HG02973 (cell line): ENCODE measurements around the gene ALDOA.
"Not testable (repeated sequence)": the region's sequence is repeated elsewhere in the genome, so short reads cannot be mapped to it uniquely, and the experiment has no call there.

Experiments
- ATAC-seq: cut with Tn5 transposase; IDR thresholded peaks from one replicate; pipeline ENCODE4 v1.9.1; 2021; ENCODE audit warnings: moderate library complexity; ENCODE audit not compliant: unreplicated experiment

ALDOA gene

DNA sequence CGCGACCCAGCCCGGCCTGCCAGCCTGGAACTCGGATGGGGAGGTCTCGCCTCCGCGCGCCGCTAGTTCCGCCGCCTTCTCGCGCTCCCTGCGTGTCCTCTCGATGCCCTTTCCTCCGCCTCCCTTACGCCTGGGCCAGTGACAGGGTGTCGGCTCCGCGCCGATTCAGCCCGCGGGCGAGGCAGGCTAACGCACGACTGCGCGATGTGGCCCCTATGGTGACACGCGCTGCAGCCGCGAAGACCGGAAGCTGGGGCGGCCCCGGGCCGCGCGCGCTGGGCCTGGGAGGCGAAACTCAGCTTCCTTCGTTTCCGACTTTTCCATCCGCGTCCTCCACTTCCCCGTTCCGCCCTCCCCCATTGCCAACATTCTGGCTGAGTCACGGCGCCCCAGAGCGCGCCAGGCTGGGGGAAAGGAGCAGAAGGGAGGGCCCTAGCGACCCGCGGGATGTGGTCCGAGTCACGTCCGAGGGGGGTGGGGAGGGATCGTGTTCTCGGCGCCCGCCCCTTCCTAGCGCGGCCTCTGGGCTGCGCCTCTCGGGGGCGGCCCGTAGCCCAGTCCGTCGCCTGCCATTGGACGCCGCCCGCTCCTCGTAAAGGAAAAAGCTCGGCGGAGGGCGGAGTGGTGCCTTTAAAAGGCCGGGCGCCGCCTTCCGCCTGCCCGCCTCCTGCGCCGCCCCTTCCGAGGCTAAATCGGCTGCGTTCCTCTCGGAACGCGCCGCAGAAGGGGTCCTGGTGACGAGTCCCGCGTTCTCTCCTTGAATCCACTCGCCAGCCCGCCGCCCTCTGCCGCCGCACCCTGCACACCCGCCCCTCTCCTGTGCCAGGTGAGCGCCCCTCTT is at the start of gene ALDOA:
TSS of gene ALDOA (plus strand) at position 659 of the 841 bp plus-strand sequence. CDS start 1,138 bp downstream, outside the sequence.
- ATAC-seq, result peak; percentile 65

DNA sequence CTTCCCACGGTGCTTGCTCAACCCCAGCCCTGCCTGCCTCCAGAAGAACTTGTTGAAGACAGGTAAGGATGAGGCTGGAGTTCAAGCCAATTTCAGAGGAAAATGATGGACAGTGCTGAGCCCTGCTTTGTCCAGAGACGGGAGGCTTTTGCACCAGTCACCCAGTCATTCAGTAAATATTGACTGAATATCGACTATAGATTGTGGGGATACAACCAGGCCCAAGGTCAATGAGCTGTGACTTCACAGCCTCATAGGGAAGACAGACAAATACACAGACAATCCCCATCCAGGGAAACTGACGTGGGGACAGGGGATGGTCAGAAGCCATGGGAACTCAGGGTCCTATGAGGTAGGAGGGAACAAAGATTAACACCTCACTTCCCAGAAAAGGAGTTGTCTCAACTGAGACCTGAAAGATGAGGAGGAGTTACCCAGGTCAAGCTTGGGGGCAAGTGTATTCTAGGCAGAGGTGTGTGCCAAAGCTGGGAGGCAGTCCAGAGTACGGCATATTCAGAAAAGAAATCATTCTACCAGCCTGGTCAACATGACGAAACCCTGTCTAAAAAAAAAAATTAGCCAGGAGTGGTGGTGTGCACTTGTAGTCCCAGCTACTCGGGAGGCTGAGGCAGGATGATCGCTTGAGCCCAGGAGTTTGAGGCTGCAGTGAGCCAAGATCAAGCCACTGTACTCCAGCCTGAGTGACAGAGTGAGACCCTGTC is 48.8 kb upstream of the ALDOA start:
- ATAC-seq, result no peak

- no peak for ATAC-seq
Observed at GRCh38 chr16:30017277-30017656, 48.3 kb upstream of the ALDOA start.

DNA sequence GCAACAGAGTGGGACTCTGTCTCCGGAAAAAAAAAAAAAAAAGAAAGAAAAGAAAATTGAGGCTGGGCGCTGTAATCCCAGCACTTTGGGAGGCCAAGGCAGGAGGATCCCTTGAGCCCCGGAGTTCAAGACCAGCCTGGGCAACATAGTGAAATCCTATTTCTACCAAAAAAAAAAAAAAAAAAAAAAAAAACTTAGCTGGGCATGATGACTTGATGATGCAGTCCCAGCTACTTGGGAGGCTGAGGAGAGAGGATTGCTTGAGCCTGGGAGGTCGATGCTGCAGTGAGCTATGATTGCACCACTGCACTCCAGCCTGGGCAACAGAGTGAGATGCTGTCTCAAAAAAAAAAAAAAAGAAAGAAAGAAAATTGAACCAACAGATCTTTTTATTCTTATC is 47.6 kb upstream of the ALDOA start:
- not testable (repeated sequence) for ATAC-seq

- no peak for ATAC-seq
Observed at GRCh38 chr16:30018731-30019158, 46.8 kb upstream of the ALDOA start.

DNA sequence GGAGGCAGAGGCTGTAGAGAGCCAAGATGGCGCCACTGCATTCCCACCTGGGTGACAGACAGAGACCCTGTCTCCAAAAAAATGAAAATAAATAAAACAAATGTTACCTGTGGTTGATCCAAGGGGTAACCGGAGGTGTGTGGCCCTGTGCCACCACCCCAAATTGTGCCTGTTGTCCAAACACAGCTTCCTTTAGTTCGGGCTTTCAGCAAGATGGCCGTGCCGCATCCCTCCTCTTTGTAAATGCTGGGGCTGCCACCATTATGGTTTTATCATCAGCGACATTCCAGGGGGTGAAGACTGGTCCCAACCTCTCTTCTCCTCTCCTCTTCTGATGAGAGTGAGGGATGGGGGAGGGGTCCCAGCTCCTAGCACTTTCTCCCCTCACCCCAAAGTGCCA is 42.7 kb upstream of the ALDOA start, which contains the start of gene C16orf92:
TSS of gene C16orf92 (plus strand) at position 312 of the 400 bp plus-strand sequence. CDS start 143 bp downstream, outside the sequence.
- ATAC-seq, result no peak

- no peak for ATAC-seq
Observed at GRCh38 chr16:30023586-30023985, 42.0 kb upstream of the ALDOA start.

- no peak for ATAC-seq
Observed at GRCh38 chr16:30024451-30024850, 41.1 kb upstream of the ALDOA start.

GRCh38 chr16:30025156-30025555 is 40.4 kb upstream of the ALDOA start:
- no peak for ATAC-seq

GRCh38 chr16:30025574-30025973 is 40.0 kb upstream of the ALDOA start:
- no peak for ATAC-seq

GRCh38 chr16:30026449-30026848 is 39.1 kb upstream of the ALDOA start:
- no peak for ATAC-seq

- no peak for ATAC-seq
Observed at GRCh38 chr16:30027588-30028437, 37.7 kb upstream of the ALDOA start.

- ATAC-seq, result no peak
Observed at GRCh38 chr16:30028438-30029076, 37.0 kb upstream of the ALDOA start.

GRCh38 chr16:30030011-30030685 is 35.4 kb upstream of the ALDOA start:
- ATAC-seq, result no peak

DNA sequence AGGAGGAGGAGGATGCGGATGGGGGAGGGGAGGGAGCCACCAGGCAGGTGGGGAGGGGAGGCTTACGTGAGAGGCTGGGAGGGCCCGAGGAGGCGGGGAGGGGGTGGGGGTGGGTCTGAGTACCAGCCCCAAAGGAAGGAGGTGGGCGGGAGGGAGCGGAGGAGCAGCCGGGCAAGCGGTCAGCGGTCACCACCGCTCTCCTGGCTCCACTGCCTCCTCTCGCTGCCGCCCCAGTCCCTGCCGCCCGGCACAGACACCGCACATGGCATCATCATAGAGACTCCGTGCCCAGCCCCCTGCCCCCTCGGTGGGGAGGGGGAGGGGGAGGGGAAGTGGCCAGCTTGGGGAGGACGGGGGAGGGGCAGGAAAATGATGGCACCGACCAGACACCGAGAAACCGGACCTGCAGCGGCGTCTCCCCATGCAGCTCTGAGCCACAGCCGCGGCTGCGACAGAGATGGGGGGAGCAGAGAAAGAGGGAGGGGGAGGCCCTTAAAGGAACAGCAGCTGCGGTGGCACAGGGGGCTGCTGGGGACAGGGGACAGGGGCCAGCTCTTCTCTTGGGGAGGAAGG is 34.6 kb upstream of the ALDOA start, which contains the start of gene TLCD3B:
TSS of gene TLCD3B (minus strand) at position 431 of the 573 bp plus-strand sequence. CDS start 744 bp downstream, outside the sequence.
- ATAC-seq, result no peak

DNA sequence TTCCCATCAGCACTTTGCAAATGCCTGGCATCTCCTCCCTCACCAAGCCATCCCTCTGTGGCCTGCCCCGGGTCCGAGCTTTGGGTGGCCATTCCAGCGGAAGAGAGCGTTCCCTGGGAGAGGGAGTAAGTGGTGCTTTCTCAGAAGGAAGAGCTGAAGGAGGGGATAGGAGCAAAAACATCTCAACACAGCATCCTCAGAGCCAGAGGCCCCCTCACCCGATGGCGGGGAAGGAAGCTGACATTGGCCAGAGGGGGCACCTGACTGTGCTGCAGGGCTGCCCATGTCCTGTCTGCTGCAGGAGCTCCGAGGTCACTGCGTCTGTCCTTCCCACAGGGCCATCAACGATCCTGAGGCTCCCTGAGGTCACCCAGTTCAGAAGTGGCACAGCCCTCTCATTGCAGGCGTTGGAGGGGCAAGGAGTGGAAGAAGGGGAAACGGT is 34.1 kb upstream of the ALDOA start:
- no peak for ATAC-seq

GRCh38 chr16:30032083-30032819 is 33.3 kb upstream of the ALDOA start:
- ATAC-seq, result no peak

GRCh38 chr16:30033270-30033669 is 32.3 kb upstream of the ALDOA start:
- no peak for ATAC-seq

DNA sequence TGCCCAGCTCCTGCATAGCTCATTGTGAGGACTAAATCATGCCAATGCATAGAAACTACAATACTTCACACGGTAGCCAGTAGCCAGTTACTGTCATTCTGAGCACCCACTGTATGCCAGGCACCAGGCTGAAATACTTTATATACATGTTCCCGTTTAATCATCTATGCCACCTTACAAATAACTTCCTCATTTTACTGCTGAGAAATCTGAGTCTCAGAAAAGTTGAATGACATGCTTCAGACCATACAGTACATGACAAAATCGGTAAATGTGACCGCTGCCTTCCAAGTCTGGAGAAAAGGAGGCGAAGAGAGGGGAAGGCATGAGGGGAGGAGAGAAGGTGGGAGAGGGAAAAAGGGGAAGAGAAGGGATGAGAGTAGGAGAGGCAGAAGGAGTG is 25.3 kb upstream of the ALDOA start:
- no peak for ATAC-seq
